ENCODE results near the gene ATP2A2.

DNA sequence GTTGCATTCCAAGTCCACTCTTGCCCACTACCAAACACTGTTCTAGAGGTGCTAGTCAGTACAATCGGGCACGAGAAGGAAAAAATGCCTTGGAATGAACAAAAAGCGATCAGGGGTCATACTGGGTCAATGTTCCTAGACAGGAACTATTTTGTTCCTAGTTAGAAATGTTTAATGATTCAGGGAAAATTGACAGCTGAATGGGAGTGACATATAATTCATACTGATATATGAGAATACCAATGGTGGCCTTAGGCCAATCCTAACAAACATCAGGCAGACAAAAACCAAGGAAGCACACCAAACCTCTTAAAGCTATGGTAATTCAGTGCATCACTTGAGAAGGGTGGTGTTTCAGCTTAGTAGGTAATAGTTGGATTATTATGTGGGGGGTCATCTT, 71.4 kb downstream of the ATP2A2 start:
- TF ChIP-seq, protein P1, sequence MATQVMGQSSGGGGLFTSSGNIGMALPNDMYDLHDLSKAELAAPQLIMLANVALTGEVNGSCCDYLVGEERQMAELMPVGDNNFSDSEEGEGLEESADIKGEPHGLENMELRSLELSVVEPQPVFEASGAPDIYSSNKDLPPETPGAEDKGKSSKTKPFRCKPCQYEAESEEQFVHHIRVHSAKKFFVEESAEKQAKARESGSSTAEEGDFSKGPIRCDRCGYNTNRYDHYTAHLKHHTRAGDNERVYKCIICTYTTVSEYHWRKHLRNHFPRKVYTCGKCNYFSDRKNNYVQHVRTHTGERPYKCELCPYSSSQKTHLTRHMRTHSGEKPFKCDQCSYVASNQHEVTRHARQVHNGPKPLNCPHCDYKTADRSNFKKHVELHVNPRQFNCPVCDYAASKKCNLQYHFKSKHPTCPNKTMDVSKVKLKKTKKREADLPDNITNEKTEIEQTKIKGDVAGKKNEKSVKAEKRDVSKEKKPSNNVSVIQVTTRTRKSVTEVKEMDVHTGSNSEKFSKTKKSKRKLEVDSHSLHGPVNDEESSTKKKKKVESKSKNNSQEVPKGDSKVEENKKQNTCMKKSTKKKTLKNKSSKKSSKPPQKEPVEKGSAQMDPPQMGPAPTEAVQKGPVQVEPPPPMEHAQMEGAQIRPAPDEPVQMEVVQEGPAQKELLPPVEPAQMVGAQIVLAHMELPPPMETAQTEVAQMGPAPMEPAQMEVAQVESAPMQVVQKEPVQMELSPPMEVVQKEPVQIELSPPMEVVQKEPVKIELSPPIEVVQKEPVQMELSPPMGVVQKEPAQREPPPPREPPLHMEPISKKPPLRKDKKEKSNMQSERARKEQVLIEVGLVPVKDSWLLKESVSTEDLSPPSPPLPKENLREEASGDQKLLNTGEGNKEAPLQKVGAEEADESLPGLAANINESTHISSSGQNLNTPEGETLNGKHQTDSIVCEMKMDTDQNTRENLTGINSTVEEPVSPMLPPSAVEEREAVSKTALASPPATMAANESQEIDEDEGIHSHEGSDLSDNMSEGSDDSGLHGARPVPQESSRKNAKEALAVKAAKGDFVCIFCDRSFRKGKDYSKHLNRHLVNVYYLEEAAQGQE (IDR thresholded peaks at IDR 0.05), result no peak
- TF ChIP-seq RAD21 (IDR thresholded peaks at IDR 0.05) (no peak), FOXA1 (IDR thresholded peaks at IDR 0.05) (no peak), TAF1 (conservative IDR thresholded peaks at IDR 0.05) (no peak), YY1 (IDR thresholded peaks at IDR 0.05) (no peak), HNF4G (IDR thresholded peaks at IDR 0.05) (no peak), EGR1 (IDR thresholded peaks at IDR 0.05; ENCODE audit: low read depth in 2 of 2) (no peak), RXRA (IDR thresholded peaks at IDR 0.05) (no peak)
- TF ChIP-seq, protein P2, sequence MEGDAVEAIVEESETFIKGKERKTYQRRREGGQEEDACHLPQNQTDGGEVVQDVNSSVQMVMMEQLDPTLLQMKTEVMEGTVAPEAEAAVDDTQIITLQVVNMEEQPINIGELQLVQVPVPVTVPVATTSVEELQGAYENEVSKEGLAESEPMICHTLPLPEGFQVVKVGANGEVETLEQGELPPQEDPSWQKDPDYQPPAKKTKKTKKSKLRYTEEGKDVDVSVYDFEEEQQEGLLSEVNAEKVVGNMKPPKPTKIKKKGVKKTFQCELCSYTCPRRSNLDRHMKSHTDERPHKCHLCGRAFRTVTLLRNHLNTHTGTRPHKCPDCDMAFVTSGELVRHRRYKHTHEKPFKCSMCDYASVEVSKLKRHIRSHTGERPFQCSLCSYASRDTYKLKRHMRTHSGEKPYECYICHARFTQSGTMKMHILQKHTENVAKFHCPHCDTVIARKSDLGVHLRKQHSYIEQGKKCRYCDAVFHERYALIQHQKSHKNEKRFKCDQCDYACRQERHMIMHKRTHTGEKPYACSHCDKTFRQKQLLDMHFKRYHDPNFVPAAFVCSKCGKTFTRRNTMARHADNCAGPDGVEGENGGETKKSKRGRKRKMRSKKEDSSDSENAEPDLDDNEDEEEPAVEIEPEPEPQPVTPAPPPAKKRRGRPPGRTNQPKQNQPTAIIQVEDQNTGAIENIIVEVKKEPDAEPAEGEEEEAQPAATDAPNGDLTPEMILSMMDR (IDR thresholded peaks at IDR 0.05; ENCODE audit: low read depth, low read length, missing input control), result no peak
- TF ChIP-seq, protein P3, sequence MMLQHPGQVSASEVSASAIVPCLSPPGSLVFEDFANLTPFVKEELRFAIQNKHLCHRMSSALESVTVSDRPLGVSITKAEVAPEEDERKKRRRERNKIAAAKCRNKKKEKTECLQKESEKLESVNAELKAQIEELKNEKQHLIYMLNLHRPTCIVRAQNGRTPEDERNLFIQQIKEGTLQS (IDR thresholded peaks at IDR 0.05), result no peak
- TF ChIP-seq, protein P4, sequence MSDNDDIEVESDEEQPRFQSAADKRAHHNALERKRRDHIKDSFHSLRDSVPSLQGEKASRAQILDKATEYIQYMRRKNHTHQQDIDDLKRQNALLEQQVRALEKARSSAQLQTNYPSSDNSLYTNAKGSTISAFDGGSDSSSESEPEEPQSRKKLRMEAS (IDR thresholded peaks at IDR 0.05), result no peak

All from liver (tissue), 3 donors.